HEK293T (cell line): ENCODE measurements around the gene WDR90.

Experiments
- BHLHE40 ChIP-seq: fragments of 450-650 bp; IDR thresholded peaks from 2 replicates; pipeline ENCODE4 v1.6.1; 2016; ENCODE audit warnings: mild to moderate bottlenecking, moderate library complexity, borderline replicate concordance
- CTBP1 ChIP-seq: fragments of 450-650 bp; IDR thresholded peaks from 2 replicates; pipeline ENCODE4 v1.6.1; 2016; ENCODE audit warnings: borderline replicate concordance
- ELF4 ChIP-seq: fragments of 450-650 bp; IDR thresholded peaks from 2 replicates; pipeline ENCODE4 v1.6.1; 2017; ENCODE audit warnings: antibody characterized with exemption
- FOXA1 ChIP-seq: fragments of 450-650 bp; IDR thresholded peaks from 2 replicates; pipeline ENCODE4 v1.6.1; 2016; ENCODE audit warnings: mild to moderate bottlenecking
- FOXK2 ChIP-seq: fragments of 450-650 bp; IDR thresholded peaks from 2 replicates; pipeline ENCODE4 v1.6.1; 2016; ENCODE audit warnings: mild to moderate bottlenecking
- FOXM1 ChIP-seq: fragments of 450-650 bp; IDR thresholded peaks from 2 replicates; pipeline ENCODE4 v1.6.1; 2017; ENCODE audit warnings: mild to moderate bottlenecking, borderline replicate concordance
- HDGF ChIP-seq: fragments of 450-650 bp; IDR thresholded peaks from 2 replicates; pipeline ENCODE4 v1.6.1; 2017; ENCODE audit warnings: antibody characterized with exemption, borderline replicate concordance
- L3MBTL2 ChIP-seq: fragments of 450-650 bp; conservative IDR thresholded peaks from 2 replicates; pipeline ENCODE4 v1.6.1; 2016; ENCODE audit warnings: mild to moderate bottlenecking
- LEF1 ChIP-seq: fragments of 450-650 bp; IDR thresholded peaks from 2 replicates; pipeline ENCODE4 v1.6.1; 2017; ENCODE audit warnings: mild to moderate bottlenecking, borderline replicate concordance
- NFRKB ChIP-seq: fragments of 450-650 bp; IDR thresholded peaks from 2 replicates; pipeline ENCODE4 v1.6.1; 2016; ENCODE audit warnings: mild to moderate bottlenecking, moderate library complexity
- SP1 ChIP-seq: fragments of 450-650 bp; IDR thresholded peaks from 2 replicates; pipeline ENCODE4 v1.6.1; 2017
- TARDBP ChIP-seq: fragments of 450-650 bp; IDR thresholded peaks from 2 replicates; pipeline ENCODE4 v1.6.1; 2016
- ZNF384 ChIP-seq: fragments of 450-650 bp; IDR thresholded peaks from 2 replicates; pipeline ENCODE4 v1.6.1; 2016

- no peak for TF ChIP-seq SP1
- TF ChIP-seq BHLHE40, result no peak
- TF ChIP-seq HDGF, result no peak
- TF ChIP-seq FOXK2, result no peak
- no peak for TF ChIP-seq ELF4
- no peak for TF ChIP-seq FOXA1
- no peak for TF ChIP-seq FOXM1
- TF ChIP-seq TARDBP, result no peak
- TF ChIP-seq CTBP1, result no peak
- TF ChIP-seq ZNF384, result no peak
- no peak for TF ChIP-seq NFRKB
- no peak for TF ChIP-seq LEF1
- no peak for TF ChIP-seq L3MBTL2
These were observed 16.5 kb upstream of the WDR90 start for GRCh38 chr16:632486-633335.
